HEK293 (cell line): Measurements from ENCODE around the gene LRP10.

ENCODE experiments used
- CTCF ChIA-PET: fragments of 350-600 bp; formaldehyde crosslinking; extraction: SDS; loops from one replicate; lab custom pipeline; 2021; ENCODE audit warnings: antibody characterized with exemption; lab: Yijun Ruan, JAX
- POLR2A ChIA-PET: fragments of 300-600 bp; formaldehyde crosslinking; extraction: SDS; loops from one replicate; lab custom pipeline; 2020; ENCODE audit warnings: antibody characterized with exemption, inconsistent platforms; lab: Yijun Ruan, JAX
- H3K27ac ChIP-seq: fragments of 200-500 bp; sonication (Bioruptor generic); 2 replicates; pipeline ENCODE4 v1.5.1; 2014; ENCODE audit warnings: low read depth, low read length, control low read depth, inconsistent platforms; ENCODE audit errors: extremely low read depth
- H3K36me3 ChIP-seq, 2 experiments: fragments of 200-500 bp in 1 of 2; sonication (Bioruptor generic) in 1 of 2; 1 replicate in 1 of 2; 2 replicates in 1 of 2; pipeline ENCODE4 v1.5.1; 2014 to 2017; ENCODE audit warnings: inconsistent platforms in 2 of 2, low read length in 2 of 2; ENCODE audit not compliant: control insufficient read depth in 2 of 2, insufficient read depth in 1 of 2
- H3K4me1 ChIP-seq: fragments of 200-500 bp; sonication (Bioruptor generic); 2 replicates; pipeline ENCODE4 v1.5.1; 2014; ENCODE audit warnings: mild to moderate bottlenecking, low read length, inconsistent platforms; ENCODE audit not compliant: control insufficient read depth, insufficient read depth
- H3K4me3 ChIP-seq: 2 replicates; pipeline ENCODE4 v1.5.1; 2011; ENCODE audit warnings: low read depth, mild to moderate bottlenecking, control low read depth, low read length, moderate library complexity
- H3K9me3 ChIP-seq: fragments of 200-500 bp; sonication (Bioruptor generic); 2 replicates; pipeline ENCODE4 v1.5.1; 2014; ENCODE audit warnings: low read depth, low read length, inconsistent platforms; ENCODE audit not compliant: control insufficient read depth, insufficient read depth
- BCL11B ChIP-seq: fragments of 450-650 bp; formaldehyde crosslinking; IDR thresholded peaks from 2 replicates; pipeline ENCODE4 v1.5.1; 2016; ENCODE audit warnings: low read depth, missing biosample characterization, missing genetic modification characterization
- GFI1B ChIP-seq: fragments of 450-650 bp; formaldehyde crosslinking; IDR thresholded peaks from 2 replicates; pipeline ENCODE4 v1.5.1; 2016; ENCODE audit warnings: missing biosample characterization, missing genetic modification characterization
- HOXA7 ChIP-seq: sonication (generic); formaldehyde crosslinking; IDR thresholded peaks from 2 replicates; pipeline ENCODE4 v1.8.1; 2022; ENCODE audit warnings: missing genetic modification reagents, borderline replicate concordance
- PRDM10 ChIP-seq: fragments of 450-650 bp; formaldehyde crosslinking; IDR thresholded peaks from 2 replicates; pipeline ENCODE4 v1.5.1; 2016; ENCODE audit warnings: missing biosample characterization, missing genetic modification characterization
- YY1 ChIP-seq: fragments of 450-650 bp; formaldehyde crosslinking; IDR thresholded peaks from 2 replicates; pipeline ENCODE4 v1.5.1; 2018; ENCODE audit warnings: missing biosample characterization, missing genetic modification characterization
- YY2 ChIP-seq: fragments of 450-650 bp; formaldehyde crosslinking; IDR thresholded peaks from 2 replicates; pipeline ENCODE4 v1.5.1; 2016; ENCODE audit warnings: missing biosample characterization, missing genetic modification characterization
- ZEB2 ChIP-seq: fragments of 450-650 bp; formaldehyde crosslinking; IDR thresholded peaks from 2 replicates; pipeline ENCODE4 v1.5.1; 2016; ENCODE audit warnings: missing biosample characterization, missing genetic modification characterization
- ZNF133 ChIP-seq: fragments of 450-650 bp; formaldehyde crosslinking; IDR thresholded peaks from 2 replicates; pipeline ENCODE4 v1.5.1; 2016; ENCODE audit warnings: missing biosample characterization, missing genetic modification characterization
- ZNF155 ChIP-seq: fragments of 450-650 bp; formaldehyde crosslinking; IDR thresholded peaks from 2 replicates; pipeline ENCODE4 v1.5.1; 2016; ENCODE audit warnings: missing biosample characterization, missing genetic modification characterization
- ZNF175 ChIP-seq: fragments of 450-650 bp; formaldehyde crosslinking; IDR thresholded peaks from 2 replicates; pipeline ENCODE4 v1.5.1; 2016; ENCODE audit warnings: missing biosample characterization, missing genetic modification characterization
- ZNF184 ChIP-seq: fragments of 450-650 bp; IDR thresholded peaks from 2 replicates; pipeline ENCODE4 v1.5.1; 2018; ENCODE audit warnings: missing biosample characterization, mild to moderate bottlenecking, missing genetic modification characterization
- ZNF239 ChIP-seq: fragments of 450-650 bp; formaldehyde crosslinking; IDR thresholded peaks from 2 replicates; pipeline ENCODE4 v1.5.1; 2016; ENCODE audit warnings: missing biosample characterization, missing genetic modification characterization
- ZNF302 ChIP-seq: fragments of 450-650 bp; formaldehyde crosslinking; IDR thresholded peaks from 2 replicates; pipeline ENCODE4 v1.5.1; 2016; ENCODE audit warnings: missing biosample characterization, missing genetic modification characterization, low read depth
- ZNF311 ChIP-seq: fragments of 450-650 bp; formaldehyde crosslinking; IDR thresholded peaks from 2 replicates; pipeline ENCODE4 v1.5.1; 2017; ENCODE audit warnings: missing biosample characterization, missing genetic modification characterization, borderline replicate concordance
- ZNF423 ChIP-seq: fragments of 450-650 bp; formaldehyde crosslinking; IDR thresholded peaks from 2 replicates; pipeline ENCODE4 v1.5.1; 2016; ENCODE audit warnings: missing biosample characterization, missing genetic modification characterization
- ZNF664 ChIP-seq: fragments of 450-650 bp; formaldehyde crosslinking; IDR thresholded peaks from 2 replicates; pipeline ENCODE4 v1.5.1; 2016; ENCODE audit warnings: missing biosample characterization, missing genetic modification characterization
- ZNF701 ChIP-seq: fragments of 450-650 bp; formaldehyde crosslinking; IDR thresholded peaks from 2 replicates; pipeline ENCODE4 v1.5.1; 2016; ENCODE audit warnings: missing biosample characterization, missing genetic modification characterization
- ZNF707 ChIP-seq: fragments of 450-650 bp; formaldehyde crosslinking; IDR thresholded peaks from 2 replicates; pipeline ENCODE4 v1.5.1; 2016; ENCODE audit warnings: missing biosample characterization, missing genetic modification characterization
- ZNF747 ChIP-seq: fragments of 450-650 bp; formaldehyde crosslinking; IDR thresholded peaks from 2 replicates; pipeline ENCODE4 v1.5.1; 2016; ENCODE audit warnings: missing biosample characterization, missing genetic modification characterization
- ZNF791 ChIP-seq: fragments of 450-650 bp; formaldehyde crosslinking; IDR thresholded peaks from 2 replicates; pipeline ENCODE4 v1.5.1; 2016; ENCODE audit warnings: missing biosample characterization, missing genetic modification characterization
- ZNF837 ChIP-seq: fragments of 450-650 bp; formaldehyde crosslinking; IDR thresholded peaks from 2 replicates; pipeline ENCODE4 v1.5.1; 2016; ENCODE audit warnings: missing biosample characterization, missing genetic modification characterization
- TF ChIP-seq, protein P1 (sequence below): fragments of 450-650 bp; formaldehyde crosslinking; IDR thresholded peaks from 2 replicates; pipeline ENCODE4 v1.5.1; 2016; ENCODE audit warnings: missing biosample characterization, missing genetic modification characterization
- TF ChIP-seq, protein P2 (sequence below): IDR thresholded peaks from 2 replicates; pipeline ENCODE4 v1.6.1; 2011; ENCODE audit warnings: mild to moderate bottlenecking, low read depth, low read length, borderline replicate concordance
- TF ChIP-seq, protein P3 (sequence below): fragments of 450-650 bp; formaldehyde crosslinking; IDR thresholded peaks from 2 replicates; pipeline ENCODE4 v1.5.1; 2016; ENCODE audit warnings: missing biosample characterization, missing genetic modification characterization, borderline replicate concordance
- TF ChIP-seq, protein P4 (sequence below): sonication (generic); formaldehyde crosslinking; IDR thresholded peaks from 2 replicates; pipeline ENCODE4 v1.8.1; 2022; ENCODE audit warnings: mild to moderate bottlenecking, moderate library complexity, missing genetic modification reagents
- TF ChIP-seq, protein P5 (sequence below): fragments of 450-650 bp; formaldehyde crosslinking; optimal IDR thresholded peaks from 2 replicates; pipeline ENCODE3; 2016; ENCODE audit warnings: missing biosample characterization, mild to moderate bottlenecking, missing genetic modification characterization

Gene LRP10

DNA sequence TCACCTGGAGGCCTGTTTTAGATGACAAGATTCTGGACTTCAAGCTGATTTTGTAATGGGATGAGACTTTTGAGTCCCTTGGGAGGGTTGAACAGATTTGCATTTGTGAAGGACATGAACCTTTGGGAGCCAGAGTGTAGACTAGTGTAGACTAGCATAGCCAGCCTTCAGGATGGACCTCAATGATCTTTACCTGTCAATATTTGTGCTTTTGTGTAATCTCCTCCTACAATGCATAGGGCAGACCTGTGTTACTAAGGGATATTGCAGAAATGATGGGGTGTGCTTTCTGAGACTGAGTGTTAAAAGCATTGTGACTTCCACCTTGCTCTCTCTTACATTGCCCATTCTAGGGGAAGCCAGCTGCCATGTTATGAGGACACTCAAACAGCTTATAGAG is 9.9 kb upstream of the LRP10 start:
- H3K9me3 ChIP-seq, result no peaks in the 10 kb centered on the region
- CTCF ChIA-PET, result interaction anchor here (0.7 to 3.7 kb wide), 7 partner anchors 8 to 320 kb away, joined by 3 to 29 read pairs (median 5); partner anchors contain the start of gene LRP10

DNA sequence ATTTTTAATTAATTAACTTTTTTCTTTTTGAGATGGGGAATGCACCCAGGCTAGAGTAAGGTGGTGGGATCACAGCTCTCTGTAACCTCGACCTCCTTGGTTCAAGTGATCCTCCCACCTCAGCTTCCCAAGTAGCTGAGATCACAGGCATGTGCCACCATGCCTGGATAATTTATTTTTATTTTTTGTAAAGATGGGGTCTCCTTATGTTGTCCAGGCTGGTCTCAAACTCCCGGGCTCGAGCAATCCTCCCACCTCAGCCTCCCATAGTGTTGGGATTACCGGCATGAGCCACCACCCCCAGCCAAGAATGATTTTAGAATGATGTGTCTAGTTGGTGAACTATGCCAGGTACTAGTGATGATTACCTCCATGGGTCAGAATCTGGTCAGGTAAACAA is 6.6 kb upstream of the LRP10 start:
- no peak overlapping the region for H3K27ac ChIP-seq
- no peak overlapping the region for H3K4me3 ChIP-seq
- H3K4me1 ChIP-seq, result no peaks in the 10 kb centered on the region; the same call in 1 of the 2 replicates
- H3K36me3 ChIP-seq, result no peaks in the 10 kb centered on the region
- ChIA-PET POLR2A (no interaction called here), CTCF (interaction anchor here (0.5 to 3.7 kb wide), 6 partner anchors 12 to 308 kb away, joined by 3 to 29 read pairs (median 4); no protein-coding TSS in a partner anchor)
- TF ChIP-seq ZNF311 (tag by site-specific recombination), result no peak
- no peak for TF ChIP-seq ZNF302
- TF ChIP-seq ZNF133 (tag by site-specific recombination), result no peak
- TF ChIP-seq, protein P1, sequence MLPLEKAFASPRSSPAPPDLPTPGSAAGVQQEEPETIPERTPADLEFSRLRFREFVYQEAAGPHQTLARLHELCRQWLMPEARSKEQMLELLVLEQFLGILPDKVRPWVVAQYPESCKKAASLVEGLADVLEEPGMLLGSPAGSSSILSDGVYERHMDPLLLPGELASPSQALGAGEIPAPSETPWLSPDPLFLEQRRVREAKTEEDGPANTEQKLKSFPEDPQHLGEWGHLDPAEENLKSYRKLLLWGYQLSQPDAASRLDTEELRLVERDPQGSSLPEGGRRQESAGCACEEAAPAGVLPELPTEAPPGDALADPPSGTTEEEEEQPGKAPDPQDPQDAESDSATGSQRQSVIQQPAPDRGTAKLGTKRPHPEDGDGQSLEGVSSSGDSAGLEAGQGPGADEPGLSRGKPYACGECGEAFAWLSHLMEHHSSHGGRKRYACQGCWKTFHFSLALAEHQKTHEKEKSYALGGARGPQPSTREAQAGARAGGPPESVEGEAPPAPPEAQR (tag by site-specific recombination), result no peak
- no peak for TF ChIP-seq GFI1B (tag by site-specific recombination)
- TF ChIP-seq ZNF155 (tag by site-specific recombination), result no peak
- TF ChIP-seq, protein P2, sequence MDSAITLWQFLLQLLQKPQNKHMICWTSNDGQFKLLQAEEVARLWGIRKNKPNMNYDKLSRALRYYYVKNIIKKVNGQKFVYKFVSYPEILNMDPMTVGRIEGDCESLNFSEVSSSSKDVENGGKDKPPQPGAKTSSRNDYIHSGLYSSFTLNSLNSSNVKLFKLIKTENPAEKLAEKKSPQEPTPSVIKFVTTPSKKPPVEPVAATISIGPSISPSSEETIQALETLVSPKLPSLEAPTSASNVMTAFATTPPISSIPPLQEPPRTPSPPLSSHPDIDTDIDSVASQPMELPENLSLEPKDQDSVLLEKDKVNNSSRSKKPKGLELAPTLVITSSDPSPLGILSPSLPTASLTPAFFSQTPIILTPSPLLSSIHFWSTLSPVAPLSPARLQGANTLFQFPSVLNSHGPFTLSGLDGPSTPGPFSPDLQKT, result no peak
- TF ChIP-seq, protein P3, sequence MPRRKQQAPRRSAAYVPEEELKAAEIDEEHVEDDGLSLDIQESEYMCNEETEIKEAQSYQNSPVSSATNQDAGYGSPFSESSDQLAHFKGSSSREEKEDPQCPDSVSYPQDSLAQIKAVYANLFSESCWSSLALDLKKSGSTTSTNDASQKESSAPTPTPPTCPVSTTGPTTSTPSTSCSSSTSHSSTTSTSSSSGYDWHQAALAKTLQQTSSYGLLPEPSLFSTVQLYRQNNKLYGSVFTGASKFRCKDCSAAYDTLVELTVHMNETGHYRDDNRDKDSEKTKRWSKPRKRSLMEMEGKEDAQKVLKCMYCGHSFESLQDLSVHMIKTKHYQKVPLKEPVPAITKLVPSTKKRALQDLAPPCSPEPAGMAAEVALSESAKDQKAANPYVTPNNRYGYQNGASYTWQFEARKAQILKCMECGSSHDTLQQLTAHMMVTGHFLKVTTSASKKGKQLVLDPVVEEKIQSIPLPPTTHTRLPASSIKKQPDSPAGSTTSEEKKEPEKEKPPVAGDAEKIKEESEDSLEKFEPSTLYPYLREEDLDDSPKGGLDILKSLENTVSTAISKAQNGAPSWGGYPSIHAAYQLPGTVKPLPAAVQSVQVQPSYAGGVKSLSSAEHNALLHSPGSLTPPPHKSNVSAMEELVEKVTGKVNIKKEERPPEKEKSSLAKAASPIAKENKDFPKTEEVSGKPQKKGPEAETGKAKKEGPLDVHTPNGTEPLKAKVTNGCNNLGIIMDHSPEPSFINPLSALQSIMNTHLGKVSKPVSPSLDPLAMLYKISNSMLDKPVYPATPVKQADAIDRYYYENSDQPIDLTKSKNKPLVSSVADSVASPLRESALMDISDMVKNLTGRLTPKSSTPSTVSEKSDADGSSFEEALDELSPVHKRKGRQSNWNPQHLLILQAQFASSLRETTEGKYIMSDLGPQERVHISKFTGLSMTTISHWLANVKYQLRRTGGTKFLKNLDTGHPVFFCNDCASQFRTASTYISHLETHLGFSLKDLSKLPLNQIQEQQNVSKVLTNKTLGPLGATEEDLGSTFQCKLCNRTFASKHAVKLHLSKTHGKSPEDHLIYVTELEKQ (tag by site-specific recombination), result no peak
- H3K9me3 ChIP-seq, result no peaks in the 10 kb centered on the region

More for the DNA sequence above, 9.9 kb upstream of the LRP10 start:
- H3K27ac ChIP-seq, result no peak overlapping the region
- TF ChIP-seq, protein P4, sequence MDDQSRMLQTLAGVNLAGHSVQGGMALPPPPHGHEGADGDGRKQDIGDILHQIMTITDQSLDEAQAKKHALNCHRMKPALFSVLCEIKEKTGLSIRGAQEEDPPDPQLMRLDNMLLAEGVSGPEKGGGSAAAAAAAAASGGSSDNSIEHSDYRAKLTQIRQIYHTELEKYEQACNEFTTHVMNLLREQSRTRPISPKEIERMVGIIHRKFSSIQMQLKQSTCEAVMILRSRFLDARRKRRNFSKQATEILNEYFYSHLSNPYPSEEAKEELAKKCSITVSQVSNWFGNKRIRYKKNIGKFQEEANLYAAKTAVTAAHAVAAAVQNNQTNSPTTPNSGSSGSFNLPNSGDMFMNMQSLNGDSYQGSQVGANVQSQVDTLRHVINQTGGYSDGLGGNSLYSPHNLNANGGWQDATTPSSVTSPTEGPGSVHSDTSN (CRISPR knock-in tag), result no peak
- no peak for TF ChIP-seq ZEB2 (tag by site-specific recombination)
- TF ChIP-seq YY1 (tag by site-specific recombination), result no peak
- no peak for TF ChIP-seq ZNF423 (tag by site-specific recombination)
- no peak for TF ChIP-seq ZNF791
- no peak for TF ChIP-seq ZNF239 (tag by site-specific recombination)
- no peak for TF ChIP-seq ZNF184 (tag by site-specific recombination)
- TF ChIP-seq, protein P5, sequence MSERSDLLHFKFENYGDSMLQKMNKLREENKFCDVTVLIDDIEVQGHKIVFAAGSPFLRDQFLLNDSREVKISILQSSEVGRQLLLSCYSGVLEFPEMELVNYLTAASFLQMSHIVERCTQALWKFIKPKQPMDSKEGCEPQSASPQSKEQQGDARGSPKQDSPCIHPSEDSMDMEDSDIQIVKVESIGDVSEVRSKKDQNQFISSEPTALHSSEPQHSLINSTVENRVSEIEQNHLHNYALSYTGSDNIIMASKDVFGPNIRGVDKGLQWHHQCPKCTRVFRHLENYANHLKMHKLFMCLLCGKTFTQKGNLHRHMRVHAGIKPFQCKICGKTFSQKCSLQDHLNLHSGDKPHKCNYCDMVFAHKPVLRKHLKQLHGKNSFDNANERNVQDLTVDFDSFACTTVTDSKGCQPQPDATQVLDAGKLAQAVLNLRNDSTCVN (tag by site-specific recombination), result no peak
- no peak for TF ChIP-seq ZNF837 (tag by site-specific recombination)
- TF ChIP-seq ZNF701 (tag by site-specific recombination), result no peak
- TF ChIP-seq ZNF302, result no peak
- no peak for TF ChIP-seq HOXA7 (CRISPR knock-in tag)
- no peak for TF ChIP-seq ZNF175 (tag by site-specific recombination)
- no peak for TF ChIP-seq GFI1B (tag by site-specific recombination)
- no peak for TF ChIP-seq ZNF664
- no peak for TF ChIP-seq YY2 (tag by site-specific recombination)
- TF ChIP-seq ZNF707 (tag by site-specific recombination), result no peak
- TF ChIP-seq BCL11B (tag by site-specific recombination), result no peak
- no peak for TF ChIP-seq ZNF747 (tag by site-specific recombination)
- TF ChIP-seq PRDM10, result no peak
- H3K4me3 ChIP-seq, result no peak overlapping the region
- POLR2A ChIA-PET, result no interaction called here
- no peaks in the 10 kb centered on the region; the same call in 1 of the 2 replicates for H3K4me1 ChIP-seq
- no peaks in the 10 kb centered on the region for H3K36me3 ChIP-seq
